Fibroblast of mammary gland (primary cell): ENCODE measurements around the gene GMCL1.

Experiments used
- DNase-seq: peaks from one replicate; pipeline ENCODE4 v3.0.0-alpha.2; 2010; ENCODE audit warnings: low read depth
- H3K4me3 ChIP-seq: 2 replicates; pipeline ENCODE4 v1.5.1; 2011; ENCODE audit warnings: low read depth, mild to moderate bottlenecking, low read length, moderate library complexity; ENCODE audit not compliant: control insufficient read depth
- CTCF ChIP-seq: conservative IDR thresholded peaks from 2 replicates; pipeline ENCODE4 v1.5.1; 2011; ENCODE audit warnings: low read depth, low read length, inconsistent platforms; ENCODE audit not compliant: control insufficient read depth, insufficient read depth

Gene GMCL1

GRCh38 chr2:69847068-69847828, 17.8 kb downstream of the GMCL1 start:
- TF ChIP-seq CTCF = no peak
- no peak overlapping the region for H3K4me3 ChIP-seq
- no peak for DNase-seq

GRCh38 chr2:69848186-69848790, 18.8 kb downstream of the GMCL1 start:
- DNase-seq = no peak
- no peak for TF ChIP-seq CTCF
- H3K4me3 ChIP-seq = no peak overlapping the region

- no peak for TF ChIP-seq CTCF
- no peak overlapping the region for H3K4me3 ChIP-seq
- DNase-seq = no peak
These were observed 28.8 kb downstream of the GMCL1 start for GRCh38 chr2:69858261-69858660.

- H3K4me3 ChIP-seq = no peak overlapping the region
- no peak for DNase-seq
- TF ChIP-seq CTCF = no peak
These were observed 33.8 kb downstream of the GMCL1 start for GRCh38 chr2:69863298-69863697.

- no peak for TF ChIP-seq CTCF
- no peak overlapping the region for H3K4me3 ChIP-seq
- DNase-seq = no peak
These were observed 59.0 kb downstream of the GMCL1 start for GRCh38 chr2:69888451-69888850.

GRCh38 chr2:69889302-69889701, 59.8 kb downstream of the GMCL1 start:
- no peak overlapping the region for H3K4me3 ChIP-seq
- no peak for TF ChIP-seq CTCF

More at GRCh38 chr2:69889302-69889701, 59.8 kb downstream of the GMCL1 start:
- DNase-seq = no peak
